ENCODE measurements around the gene COL4A1. TPM values are rescaled to one million over a fixed set of nuclear protein-coding genes. Genes with fewer than 3 reads are reported as not detected.

Gene COL4A1
- total RNA-seq, 1 donor from 2014 or later, result not detected

DNA sequence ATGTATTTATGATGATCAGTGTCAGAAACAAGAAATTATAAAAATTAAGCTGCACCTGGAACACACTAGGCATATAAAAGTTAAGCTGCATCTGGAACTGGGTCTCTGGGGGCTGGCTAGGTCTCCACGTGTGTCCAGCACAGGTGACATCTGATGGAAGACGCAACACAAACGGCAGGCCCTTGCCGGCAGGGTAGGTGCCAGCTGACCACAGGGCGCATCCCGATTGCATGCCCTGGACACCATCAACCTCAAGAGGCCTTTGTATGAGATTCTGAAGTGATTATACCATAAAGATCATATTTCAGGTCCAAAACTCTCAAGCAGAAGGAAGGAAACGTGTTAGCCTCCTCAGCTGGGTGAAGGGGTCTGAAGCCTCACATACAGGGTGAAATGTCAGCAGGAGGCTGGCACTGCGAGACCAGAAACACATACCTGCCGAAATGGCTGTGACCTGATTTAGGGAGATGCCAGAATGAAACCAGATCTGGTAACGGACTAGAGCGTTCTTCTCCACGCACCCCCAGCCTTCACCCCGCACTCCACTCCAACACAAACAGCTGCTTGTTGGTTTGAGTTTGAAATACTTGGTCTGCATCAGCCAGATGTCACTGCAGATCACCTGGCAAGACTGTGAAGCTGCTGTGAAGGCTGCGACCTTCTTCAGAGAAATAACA lies 37.3 kb downstream of the COL4A1 start:
- peaks cover 11% of the 10 kb centered on the region for H3K27me3 Mint-ChIP-seq
- no peaks in the 10 kb centered on the region for H3K36me3 Mint-ChIP-seq (ENCODE audit: low read depth)
- no peak for DNase-seq
- no peak overlapping the region for H3K27ac Mint-ChIP-seq
- H3K4me3 Mint-ChIP-seq, result no peak overlapping the region
- intact Hi-C loops (cut with micrococcal nuclease), result no loop called here
- no peaks in the 10 kb centered on the region for H3K4me1 Mint-ChIP-seq
- no peaks in the 10 kb centered on the region for H3K9me3 Mint-ChIP-seq

DNA sequence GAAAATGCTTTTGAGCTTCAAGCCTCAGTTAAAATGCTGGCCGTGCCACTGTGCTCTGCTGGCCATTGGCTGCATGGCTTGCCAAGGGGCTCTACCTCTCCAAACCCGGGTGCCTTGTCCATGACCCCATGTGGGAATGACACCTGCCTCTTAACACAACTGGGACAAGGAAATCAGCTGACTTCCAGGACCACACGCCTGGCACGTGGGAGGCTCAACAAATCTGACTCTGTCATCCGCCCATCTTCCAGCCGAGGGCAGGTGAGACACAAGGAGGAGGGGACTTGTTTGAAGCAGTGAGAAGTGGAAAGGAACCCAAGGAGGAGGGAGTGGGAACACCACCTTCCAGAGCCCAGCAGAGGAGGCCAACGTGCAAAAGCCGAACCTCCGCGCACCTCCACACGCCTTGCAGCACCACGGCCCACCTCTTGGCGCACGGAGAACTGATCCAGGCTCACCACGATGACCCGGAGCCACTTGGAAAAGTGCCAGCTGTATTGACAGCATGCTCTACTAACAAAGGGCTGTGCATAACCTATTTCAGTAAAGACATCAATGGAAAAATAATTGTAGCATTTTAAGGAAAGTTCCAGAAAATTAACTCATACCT lies 38.3 kb downstream of the COL4A1 start:
- intact Hi-C loops (cut with micrococcal nuclease), result no loop called here
- Mint-ChIP-seq H3K4me3 (no peak overlapping the region), H3K27me3 (peaks cover 13% of the 10 kb centered on the region), H3K27ac (no peak overlapping the region), H3K4me1 (no peaks in the 10 kb centered on the region), H3K9me3 (no peaks in the 10 kb centered on the region), H3K36me3 (ENCODE audit: low read depth) (no peaks in the 10 kb centered on the region)
- DNase-seq, result no peak

DNA sequence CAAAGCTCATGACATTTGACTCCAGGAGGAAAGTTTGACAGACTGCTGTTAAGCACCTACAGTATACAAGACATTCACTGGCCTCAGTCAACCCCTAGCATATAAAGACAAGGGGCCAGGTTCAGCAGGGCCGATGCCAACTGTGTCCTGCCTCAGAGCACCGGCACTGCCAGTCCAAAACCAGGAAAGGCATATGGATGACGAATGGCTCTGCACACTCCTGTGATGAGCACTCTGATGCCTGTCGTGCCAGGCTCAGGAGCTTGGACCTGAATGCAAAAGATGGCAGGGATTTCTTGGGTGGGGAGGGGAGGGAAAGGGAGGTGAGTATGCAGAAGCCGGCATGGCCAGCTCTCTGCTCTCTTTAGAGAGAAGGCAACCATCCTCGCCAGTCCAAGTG lies 38.9 kb downstream of the COL4A1 start:
- Mint-ChIP-seq H3K4me3 (no peak overlapping the region), H3K27ac (no peak overlapping the region)

GRCh38 chr13:110266983-110267382 lies 40.0 kb downstream of the COL4A1 start:
- H3K4me3 Mint-ChIP-seq, result no peak overlapping the region
- H3K27me3 Mint-ChIP-seq, result peaks cover 18% of the 10 kb centered on the region
- no peak overlapping the region for H3K27ac Mint-ChIP-seq

More for the DNA sequence above, 38.9 kb downstream of the COL4A1 start:
- H3K9me3 Mint-ChIP-seq, result no peaks in the 10 kb centered on the region
- H3K4me1 Mint-ChIP-seq, result no peaks in the 10 kb centered on the region
- peaks cover 13% of the 10 kb centered on the region for H3K27me3 Mint-ChIP-seq
- intact Hi-C loops (cut with micrococcal nuclease), result no loop called here
- H3K36me3 Mint-ChIP-seq (ENCODE audit: low read depth), result no peaks in the 10 kb centered on the region
- DNase-seq, result no peak

GRCh38 chr13:110266431-110266809 lies 40.5 kb downstream of the COL4A1 start:
- no peak overlapping the region for H3K27ac Mint-ChIP-seq
- H3K4me1 Mint-ChIP-seq, result no peaks in the 10 kb centered on the region
- intact Hi-C loops (cut with micrococcal nuclease), result no loop called here
- no peak overlapping the region for H3K4me3 Mint-ChIP-seq
- DNase-seq, result no peak
- peaks cover 18% of the 10 kb centered on the region for H3K27me3 Mint-ChIP-seq
- H3K9me3 Mint-ChIP-seq, result no peaks in the 10 kb centered on the region
- no peaks in the 10 kb centered on the region for H3K36me3 Mint-ChIP-seq (ENCODE audit: low read depth)

More at GRCh38 chr13:110266983-110267382, 40.0 kb downstream of the COL4A1 start:
- no peaks in the 10 kb centered on the region for H3K36me3 Mint-ChIP-seq (ENCODE audit: low read depth)
- no peaks in the 10 kb centered on the region for H3K4me1 Mint-ChIP-seq
- H3K9me3 Mint-ChIP-seq, result no peaks in the 10 kb centered on the region
- no peak for DNase-seq
- intact Hi-C loops (cut with micrococcal nuclease), result no loop called here

DNA sequence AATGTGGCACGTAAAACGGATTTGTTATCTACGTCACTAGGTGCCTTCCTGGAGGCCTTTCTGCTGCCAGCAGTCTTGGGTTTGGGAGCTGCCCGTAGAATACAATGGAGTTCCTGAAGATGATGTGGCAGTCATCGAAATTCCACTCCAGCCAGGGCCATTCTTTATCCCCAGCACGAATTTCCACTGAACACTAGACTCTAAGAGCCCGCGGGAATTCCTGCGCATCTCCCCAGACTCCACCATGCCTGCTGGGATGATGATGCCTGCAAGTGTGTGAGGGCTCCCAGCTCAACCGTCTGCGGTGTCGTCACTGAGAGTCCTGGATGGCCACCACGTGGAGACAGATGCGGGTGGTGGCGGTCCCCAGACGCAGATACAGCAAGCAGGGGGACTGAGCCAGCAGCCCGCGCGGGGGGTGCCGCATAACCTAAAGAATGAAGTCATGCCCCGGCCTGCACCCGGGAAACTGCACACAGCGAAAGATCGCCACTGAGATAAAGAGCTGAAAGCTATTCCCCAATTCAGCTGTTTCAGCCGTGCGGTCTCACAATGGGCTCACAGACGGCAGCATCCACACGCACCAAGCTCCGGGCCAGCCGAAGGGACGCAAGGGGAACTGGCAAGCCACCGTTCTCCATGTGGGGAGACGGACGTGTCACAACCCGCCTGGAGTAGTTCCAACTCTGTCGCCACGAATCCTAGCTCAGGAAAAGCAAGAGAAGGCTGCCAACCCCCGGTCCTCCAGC lies 41.1 kb downstream of the COL4A1 start:
- intact Hi-C loops (cut with micrococcal nuclease), result no loop called here
- DNase-seq, result no peak
- peaks cover 18% of the 10 kb centered on the region for H3K27me3 Mint-ChIP-seq

DNA sequence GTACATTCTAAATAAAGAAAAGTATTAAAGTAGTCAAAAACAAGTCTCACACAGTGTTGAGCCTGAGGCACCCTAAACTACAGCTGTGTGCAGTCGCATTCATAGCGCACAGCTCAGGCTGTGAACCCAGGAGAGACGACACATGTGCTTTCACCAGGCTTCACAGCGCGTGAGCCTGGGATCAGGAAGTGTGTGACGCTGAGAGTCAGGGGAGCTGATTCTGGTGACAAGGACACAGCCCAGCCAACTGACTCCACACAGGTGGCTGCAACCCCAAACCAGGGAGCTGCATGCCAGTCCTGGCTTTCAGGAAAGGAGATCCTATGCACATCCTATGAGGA lies 41.6 kb downstream of the COL4A1 start:
- H3K27me3 Mint-ChIP-seq, result peaks cover 17% of the 10 kb centered on the region
- H3K4me1 Mint-ChIP-seq, result no peaks in the 10 kb centered on the region
- H3K4me3 Mint-ChIP-seq, result no peak overlapping the region
- no peak overlapping the region for H3K27ac Mint-ChIP-seq
- no peak for DNase-seq
- intact Hi-C loops (cut with micrococcal nuclease), result no loop called here
- no peaks in the 10 kb centered on the region for H3K36me3 Mint-ChIP-seq (ENCODE audit: low read depth)
- H3K9me3 Mint-ChIP-seq, result no peaks in the 10 kb centered on the region

More for the DNA sequence above, 41.1 kb downstream of the COL4A1 start:
- Mint-ChIP-seq H3K4me1 (no peaks in the 10 kb centered on the region), H3K4me3 (no peak overlapping the region), H3K27ac (no peak overlapping the region), H3K9me3 (no peaks in the 10 kb centered on the region), H3K36me3 (ENCODE audit: low read depth) (no peaks in the 10 kb centered on the region)

- DNase-seq, result no peak
- no peak overlapping the region for H3K4me3 Mint-ChIP-seq
- no peaks in the 10 kb centered on the region for H3K36me3 Mint-ChIP-seq (ENCODE audit: low read depth)
- H3K4me1 Mint-ChIP-seq, result no peaks in the 10 kb centered on the region
- no peaks in the 10 kb centered on the region for H3K9me3 Mint-ChIP-seq
- H3K27ac Mint-ChIP-seq, result no peak overlapping the region
- peaks cover 17% of the 10 kb centered on the region for H3K27me3 Mint-ChIP-seq
- intact Hi-C loops (cut with micrococcal nuclease), result no loop called here
Observed at GRCh38 chr13:110264685-110265275, 42.2 kb downstream of the COL4A1 start.

GRCh38 chr13:110263888-110264287 lies 43.1 kb downstream of the COL4A1 start:
- Mint-ChIP-seq H3K36me3 (ENCODE audit: low read depth) (no peaks in the 10 kb centered on the region), H3K27ac (no peak overlapping the region), H3K9me3 (no peaks in the 10 kb centered on the region), H3K4me3 (no peak overlapping the region), H3K4me1 (no peaks in the 10 kb centered on the region), H3K27me3 (peaks cover 19% of the 10 kb centered on the region)
- intact Hi-C loops (cut with micrococcal nuclease), result no loop called here
- DNase-seq, result no peak

- peaks cover 19% of the 10 kb centered on the region for H3K27me3 Mint-ChIP-seq
- no peaks in the 10 kb centered on the region for H3K36me3 Mint-ChIP-seq (ENCODE audit: low read depth)
- no peak overlapping the region for H3K27ac Mint-ChIP-seq
- H3K4me3 Mint-ChIP-seq, result no peak overlapping the region
- intact Hi-C loops (cut with micrococcal nuclease), result no loop called here
- H3K4me1 Mint-ChIP-seq, result no peaks in the 10 kb centered on the region
- H3K9me3 Mint-ChIP-seq, result no peaks in the 10 kb centered on the region
- DNase-seq, result no peak
Observed at GRCh38 chr13:110263404-110263803, 43.6 kb downstream of the COL4A1 start.

DNA sequence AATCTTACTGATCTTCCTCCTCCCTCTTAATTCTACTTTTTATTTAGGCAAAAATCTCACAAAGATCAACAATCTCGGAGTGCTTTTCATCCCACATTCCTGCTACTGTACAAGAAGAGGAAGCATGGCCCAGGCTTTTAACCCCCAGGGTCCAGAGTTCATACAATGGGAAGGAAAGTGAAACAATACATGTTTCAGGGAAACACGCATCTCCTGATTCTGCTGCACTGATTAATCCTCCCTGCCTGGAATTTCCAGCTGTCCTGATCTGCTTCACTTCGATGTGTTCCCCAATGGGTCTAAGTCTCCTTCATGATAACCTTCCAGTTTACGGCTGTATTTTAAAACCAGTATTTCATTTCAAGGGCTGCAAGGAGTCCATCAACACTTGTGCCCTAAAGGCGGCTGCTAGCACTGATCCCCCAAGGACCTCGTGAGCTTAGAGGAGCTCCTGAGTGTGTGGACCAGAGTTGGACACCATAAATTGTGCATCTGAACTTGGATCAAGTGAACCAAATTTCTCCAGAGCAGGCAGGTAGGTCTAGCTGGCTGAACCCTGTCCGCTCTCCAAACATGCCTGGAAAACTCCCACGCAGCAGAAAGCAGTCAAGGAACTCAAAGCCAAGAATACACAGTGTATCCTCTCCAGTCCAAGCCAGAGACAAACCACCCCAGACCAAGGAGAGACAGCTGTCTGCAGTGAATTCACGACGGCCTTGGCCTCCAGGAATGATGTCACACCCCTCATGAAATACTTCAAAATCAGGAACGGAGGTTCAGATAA lies 44.3 kb downstream of the COL4A1 start:
- Mint-ChIP-seq H3K36me3 (ENCODE audit: low read depth) (no peaks in the 10 kb centered on the region), H3K4me3 (no peak overlapping the region), H3K4me1 (no peaks in the 10 kb centered on the region), H3K9me3 (no peaks in the 10 kb centered on the region), H3K27me3 (peaks cover 21% of the 10 kb centered on the region), H3K27ac (no peak overlapping the region)
- DNase-seq, result no peak
- intact Hi-C loops (cut with micrococcal nuclease), result no loop called here

DNA sequence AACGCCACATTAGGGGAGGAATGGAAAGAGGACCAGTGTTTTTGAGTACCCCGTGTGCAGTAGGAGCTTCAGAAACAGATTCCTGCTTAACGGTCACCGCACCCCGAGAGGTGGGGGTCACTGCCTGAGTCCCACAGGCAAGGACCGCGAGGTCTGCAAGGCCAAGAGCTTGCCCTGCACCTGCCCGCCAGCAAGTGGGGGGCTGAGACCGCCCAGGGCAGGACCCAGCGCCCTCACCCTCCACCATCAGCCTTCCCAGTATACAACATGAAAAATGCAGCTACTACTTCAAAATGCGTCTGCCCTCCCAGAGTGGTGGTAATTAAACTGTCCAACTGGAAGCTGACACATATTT lies 44.9 kb downstream of the COL4A1 start:
- H3K9me3 Mint-ChIP-seq, result no peaks in the 10 kb centered on the region

DNA sequence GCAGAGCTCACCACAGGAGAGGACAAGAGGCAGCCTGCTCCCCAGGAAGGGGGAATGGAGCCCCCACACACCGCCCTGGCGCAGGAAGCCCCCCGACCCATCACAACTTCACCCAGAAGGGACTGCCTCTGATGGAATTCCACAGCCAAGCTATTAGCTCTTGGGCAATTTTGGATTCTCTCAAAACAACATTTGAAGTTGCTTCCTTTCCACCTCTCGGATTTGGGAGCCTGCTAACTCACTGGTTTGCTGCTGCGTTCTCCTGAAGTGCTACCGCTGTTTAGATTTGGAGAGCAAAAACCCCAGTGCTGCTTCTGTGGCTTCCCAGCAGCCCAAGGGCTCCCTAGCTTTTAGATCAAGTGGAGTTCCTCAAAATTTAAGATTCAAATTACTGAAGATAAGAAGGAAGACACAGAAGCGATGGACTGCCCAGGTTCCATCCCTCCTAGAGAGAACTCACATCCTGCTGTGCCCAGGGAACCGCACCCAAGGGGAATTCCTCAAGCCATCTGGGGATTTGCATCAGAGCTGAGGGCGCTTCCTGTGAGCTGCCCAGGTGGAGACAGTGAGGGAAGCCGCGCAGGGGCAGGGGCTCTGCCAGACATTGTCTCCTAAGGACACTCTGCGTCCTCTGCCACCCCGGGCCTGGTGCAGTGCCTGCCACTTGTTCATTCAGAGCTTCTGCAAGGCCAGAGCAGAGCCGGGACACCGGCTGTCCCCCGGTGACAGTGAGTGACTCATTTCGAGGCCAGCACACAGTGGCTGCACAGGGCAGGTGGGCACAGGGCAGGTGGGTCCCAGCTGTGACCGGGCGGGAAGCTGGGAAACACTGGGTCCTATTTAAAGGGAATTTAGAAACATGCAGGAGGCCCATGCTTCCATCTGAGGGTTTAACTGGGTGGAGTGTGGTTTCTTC lies 45.5 kb downstream of the COL4A1 start:
- no peak for DNase-seq
- intact Hi-C loops (cut with micrococcal nuclease), result no loop called here
- Mint-ChIP-seq H3K4me3 (no peak overlapping the region), H3K27ac (no peak overlapping the region), H3K9me3 (no peaks in the 10 kb centered on the region), H3K36me3 (ENCODE audit: low read depth) (no peaks in the 10 kb centered on the region), H3K4me1 (no peaks in the 10 kb centered on the region), H3K27me3 (peaks cover 19% of the 10 kb centered on the region)

More for the DNA sequence above, 44.9 kb downstream of the COL4A1 start:
- DNase-seq, result no peak
- no peak overlapping the region for H3K27ac Mint-ChIP-seq
- H3K27me3 Mint-ChIP-seq, result peaks cover 21% of the 10 kb centered on the region
- H3K36me3 Mint-ChIP-seq (ENCODE audit: low read depth), result no peaks in the 10 kb centered on the region
- intact Hi-C loops (cut with micrococcal nuclease), result no loop called here
- H3K4me1 Mint-ChIP-seq, result no peaks in the 10 kb centered on the region
- H3K4me3 Mint-ChIP-seq, result no peak overlapping the region
